GM19463 (cell line): ENCODE results near the gene SLC24A3.

ENCODE experiments used
- ATAC-seq: cut with Tn5 transposase; IDR thresholded peaks from one replicate; pipeline ENCODE4 v1.9.1; 2021; ENCODE audit warnings: mild to moderate bottlenecking, moderate library complexity; ENCODE audit not compliant: unreplicated experiment

Gene SLC24A3

DNA sequence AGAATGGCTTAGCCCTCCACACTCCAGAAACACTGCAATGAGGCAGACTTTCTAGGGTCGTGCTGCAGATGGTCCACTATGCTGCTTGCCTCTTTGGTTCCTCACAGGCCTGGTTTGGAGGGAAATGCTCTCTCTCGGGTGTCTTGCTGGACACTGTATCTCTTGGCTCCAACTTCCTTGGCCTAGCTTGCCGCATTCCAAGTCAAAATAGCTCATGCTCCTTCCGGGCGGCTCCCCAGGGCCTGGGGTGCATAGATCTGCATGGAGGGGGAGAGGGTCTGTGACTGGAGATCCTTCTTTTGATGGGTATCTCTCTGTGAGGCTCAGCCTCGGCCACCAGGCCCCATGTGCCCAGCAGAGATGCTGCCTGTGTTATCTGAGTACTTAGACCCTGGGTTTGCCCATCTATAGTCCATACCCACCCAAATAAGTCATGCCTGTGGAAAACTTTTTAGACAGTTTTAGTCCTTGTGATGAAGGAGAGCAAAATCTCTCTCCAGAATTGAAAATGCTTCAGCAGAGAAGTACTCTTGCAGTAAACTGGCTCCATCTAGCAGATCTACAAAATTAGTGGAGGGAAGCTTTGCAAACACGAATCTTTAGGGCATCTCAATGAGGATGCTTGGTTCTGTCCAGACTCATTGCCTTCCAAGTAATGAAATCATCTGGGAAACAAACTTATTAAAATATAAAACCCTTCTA is 281.5 kb downstream of the SLC24A3 start:
- ATAC-seq: no peak

GRCh38 chr20:19495905-19496703 is 283.7 kb downstream of the SLC24A3 start:
- ATAC-seq: no peak

DNA sequence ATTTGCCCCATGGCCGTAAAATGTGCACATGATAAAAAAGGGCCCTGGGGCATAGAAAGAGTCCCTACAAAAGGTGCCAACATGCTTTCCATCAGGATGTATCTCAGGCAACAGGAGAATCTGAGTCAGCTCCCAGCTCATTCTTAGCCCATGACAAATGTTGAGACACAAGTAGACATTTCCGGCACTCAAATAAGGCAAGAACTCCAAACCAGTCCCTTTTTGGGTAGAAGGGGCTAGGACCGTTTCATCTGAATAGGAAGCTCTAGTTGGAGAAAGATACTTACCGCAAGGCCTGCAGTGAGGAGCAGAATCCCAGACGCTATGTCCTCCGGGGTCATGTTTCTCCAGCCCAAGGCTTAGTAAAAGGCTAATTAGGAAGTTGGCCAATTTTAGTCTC is 284.6 kb downstream of the SLC24A3 start:
- ATAC-seq: no peak

DNA sequence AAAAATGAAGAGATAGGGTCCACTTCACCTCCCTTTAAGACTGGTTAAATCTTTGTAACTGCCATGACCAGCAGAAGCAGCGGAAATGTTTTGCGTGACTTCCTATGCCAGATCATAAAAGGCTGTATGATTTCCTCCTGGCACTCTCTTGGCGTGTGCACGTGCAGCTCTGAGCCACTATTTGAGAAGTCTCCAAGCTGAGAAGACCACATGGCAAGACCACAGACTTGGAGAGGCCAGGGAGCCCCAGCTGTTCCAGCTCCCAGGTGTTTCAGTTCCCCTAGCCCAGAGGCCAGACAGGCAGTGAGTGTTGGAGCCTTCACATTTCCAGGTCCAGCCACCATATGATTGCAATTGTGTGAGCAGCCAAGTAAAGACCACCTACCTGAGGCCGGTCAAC is 286.3 kb downstream of the SLC24A3 start:
- no peak for ATAC-seq

DNA sequence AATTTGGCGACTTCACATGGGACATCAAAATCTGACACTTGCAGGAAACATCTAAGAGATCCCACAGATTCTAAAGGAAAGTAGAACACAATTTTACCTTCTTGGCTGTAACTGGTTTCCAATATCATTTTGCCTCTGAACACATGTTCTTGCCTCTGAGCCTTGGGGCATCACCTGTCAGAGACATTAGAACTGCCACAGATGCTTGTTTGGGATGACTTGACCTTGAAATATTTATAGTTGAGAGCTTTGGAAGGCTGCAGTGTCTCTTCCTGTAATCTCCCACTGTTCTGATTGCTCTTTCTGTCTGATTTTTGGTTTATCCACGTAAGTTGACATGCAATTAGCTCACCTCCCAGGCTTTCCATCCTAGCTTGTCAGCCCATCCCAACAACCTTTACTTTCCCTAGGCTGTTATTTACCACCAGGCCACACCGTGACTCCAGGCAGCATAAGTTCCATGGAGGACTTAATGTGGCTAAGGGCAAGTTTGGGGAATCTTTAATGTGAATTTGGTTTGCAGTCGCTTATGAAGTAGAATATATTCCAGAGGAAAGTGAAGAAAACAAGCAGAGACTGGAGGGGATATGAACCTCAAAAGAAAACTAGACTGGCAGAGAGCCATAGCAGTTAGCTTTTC is 289.2 kb downstream of the SLC24A3 start:
- ATAC-seq: no peak

- no peak for ATAC-seq
Measured at GRCh38 chr20:19502169-19502568, 289.7 kb downstream of the SLC24A3 start.

DNA sequence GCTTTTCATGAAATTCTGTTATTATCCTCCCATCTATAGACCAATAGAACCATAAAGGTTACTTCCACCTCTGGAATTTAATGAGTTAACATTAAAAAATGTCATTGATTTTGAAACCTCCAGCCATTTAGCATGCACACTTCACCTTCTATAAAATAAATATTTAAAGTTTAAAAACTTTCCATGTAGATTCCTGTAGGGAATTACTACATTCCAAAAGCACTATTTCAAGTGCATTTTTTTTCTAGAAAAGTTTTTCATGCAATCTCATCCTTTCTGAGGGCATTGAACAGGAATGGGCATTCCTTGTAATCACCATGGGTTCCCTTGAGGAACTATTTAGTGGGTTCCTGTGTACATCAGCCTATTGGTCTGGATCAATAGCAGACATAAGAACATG is 291.8 kb downstream of the SLC24A3 start:
- no peak for ATAC-seq

- no peak for ATAC-seq
Measured at GRCh38 chr20:19506021-19506420, 293.6 kb downstream of the SLC24A3 start.

- no peak for ATAC-seq
Measured at GRCh38 chr20:19508449-19508848, 296.0 kb downstream of the SLC24A3 start.

GRCh38 chr20:19510611-19511010 is 298.2 kb downstream of the SLC24A3 start:
- ATAC-seq: no peak

- no peak for ATAC-seq
Measured at GRCh38 chr20:19511931-19512330, 299.5 kb downstream of the SLC24A3 start.

- ATAC-seq: no peak
Measured at GRCh38 chr20:19512886-19513677, 300.6 kb downstream of the SLC24A3 start.

- no peak for ATAC-seq
Measured at GRCh38 chr20:19515074-19515473, 302.6 kb downstream of the SLC24A3 start.

DNA sequence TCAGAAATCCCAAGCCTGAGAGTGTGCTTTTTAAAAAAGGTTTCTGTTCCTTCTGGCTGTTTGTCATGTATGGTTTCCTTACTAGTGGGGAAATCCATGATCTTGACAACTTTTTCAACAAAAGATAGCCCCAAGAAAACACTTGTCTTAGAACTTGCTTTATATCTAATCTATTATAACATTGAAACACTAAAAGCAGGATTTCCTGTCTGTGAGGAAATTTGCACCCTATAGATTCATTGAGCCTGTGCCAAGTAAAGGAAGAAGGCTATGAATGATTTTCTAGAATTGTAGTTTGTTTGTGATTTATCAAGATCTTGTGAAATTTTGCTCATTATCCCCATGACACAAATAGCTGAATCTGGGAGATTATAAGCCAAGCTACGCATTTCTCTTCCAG is 307.0 kb downstream of the SLC24A3 start:
- ATAC-seq: no peak

GRCh38 chr20:19520261-19520660 is 307.8 kb downstream of the SLC24A3 start:
- no peak for ATAC-seq

DNA sequence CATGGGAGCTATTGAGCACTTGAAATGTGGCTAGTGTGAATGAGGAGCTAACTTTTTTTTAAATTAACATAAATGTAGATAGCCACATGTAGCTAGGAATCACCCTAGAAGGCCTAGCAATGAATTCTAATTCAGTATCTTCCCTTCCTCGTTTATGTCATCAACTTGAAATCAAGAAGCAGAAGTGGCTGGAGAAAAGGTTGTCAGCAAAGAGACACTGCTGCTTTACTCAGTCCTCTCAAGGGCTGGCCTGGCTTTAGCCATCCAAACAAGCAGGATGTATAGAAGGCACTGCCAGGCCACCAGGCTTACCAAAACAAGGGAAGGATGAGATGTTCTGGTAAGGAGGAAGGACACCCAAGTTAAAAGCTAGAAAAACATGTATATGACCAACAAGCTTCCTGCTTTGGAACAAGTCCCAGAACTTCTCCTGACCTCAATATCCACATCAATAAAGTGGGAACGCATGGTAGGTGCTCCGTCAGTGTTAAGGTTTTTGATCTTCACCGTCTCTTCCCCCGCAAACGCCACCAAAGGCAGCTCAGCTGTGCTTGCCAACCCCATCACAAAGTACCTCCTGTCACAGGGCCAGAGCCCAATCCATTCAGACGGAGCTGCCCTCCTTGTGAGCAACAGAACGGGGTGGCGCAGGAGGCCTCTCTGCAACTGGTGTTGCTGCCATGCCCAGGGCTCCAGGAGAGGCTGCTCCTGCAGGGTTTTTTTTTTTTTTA is 309.8 kb downstream of the SLC24A3 start:
- ATAC-seq: no peak

- ATAC-seq: no peak
Measured at GRCh38 chr20:19522836-19523590, 310.6 kb downstream of the SLC24A3 start.

DNA sequence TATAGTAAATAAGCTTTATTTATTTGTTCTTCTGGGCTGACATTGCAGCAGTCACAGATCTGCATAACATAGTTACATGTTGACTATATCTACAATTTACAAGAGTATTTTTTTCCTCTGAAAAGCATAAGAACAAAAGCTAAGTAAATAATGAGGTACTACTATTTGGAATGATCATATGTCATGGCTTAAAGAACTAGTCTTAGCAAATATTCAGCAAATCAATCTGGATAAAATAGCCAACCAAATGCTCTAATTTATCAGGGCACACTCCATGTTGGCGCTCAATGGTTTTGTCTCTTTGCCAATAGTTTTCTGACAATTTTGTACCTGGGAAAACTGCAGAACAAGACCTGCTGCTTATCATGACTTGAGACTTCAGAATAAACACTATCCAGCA is 312.2 kb downstream of the SLC24A3 start:
- no peak for ATAC-seq

DNA sequence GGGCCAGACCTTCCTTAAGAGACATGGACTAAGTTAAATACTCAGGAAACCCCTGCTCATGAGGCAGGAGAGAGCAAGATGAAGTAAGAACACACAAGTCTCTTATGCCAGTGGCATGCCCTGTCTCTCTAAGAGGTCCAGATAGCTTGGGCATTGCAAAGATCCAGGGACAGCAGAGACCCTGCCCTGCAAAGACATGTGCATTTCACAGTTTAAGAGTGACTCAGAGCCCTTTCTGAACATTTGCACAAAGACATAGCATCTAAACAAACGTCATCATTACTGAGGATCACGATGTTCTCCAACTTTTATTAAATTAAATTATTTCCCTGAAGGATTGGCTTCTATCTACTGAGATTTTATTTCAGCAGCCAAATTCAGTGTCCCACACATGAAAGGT is 315.1 kb downstream of the SLC24A3 start:
- ATAC-seq: no peak
